IPS DF 19.7 (cell line): ENCODE measurements around the gene KDM6A.
"Not testable (repeated sequence)": the region's sequence is repeated elsewhere in the genome, so short reads cannot be mapped to it uniquely, and the experiment has no call there.

ENCODE experiments used
- DNase-seq: peaks from one replicate; pipeline ENCODE4 v3.0.0-alpha.2; 2013; ENCODE audit warnings: low read depth, low spot score

KDM6A gene

GRCh38 chrX:44922980-44923379, 50.0 kb downstream of the KDM6A start:
- DNase-seq, result no peak

- DNase-seq, result no peak
These were observed 54.4 kb downstream of the KDM6A start for GRCh38 chrX:44927398-44927797.

- no peak for DNase-seq
These were observed 58.5 kb downstream of the KDM6A start for GRCh38 chrX:44931441-44931973.

GRCh38 chrX:44935172-44935571, 62.2 kb downstream of the KDM6A start:
- DNase-seq, result no peak

- DNase-seq, result no peak
These were observed 62.7 kb downstream of the KDM6A start for GRCh38 chrX:44935640-44936039.

GRCh38 chrX:44937606-44938005, 64.6 kb downstream of the KDM6A start:
- no peak for DNase-seq

GRCh38 chrX:44938111-44938510, 65.1 kb downstream of the KDM6A start:
- DNase-seq, result no peak

GRCh38 chrX:44940541-44940940, 67.6 kb downstream of the KDM6A start:
- DNase-seq, result not testable (repeated sequence)

GRCh38 chrX:44943007-44943406, 70.0 kb downstream of the KDM6A start:
- no peak for DNase-seq

GRCh38 chrX:44944894-44945293, 71.9 kb downstream of the KDM6A start:
- no peak for DNase-seq

GRCh38 chrX:44945736-44946135, 72.7 kb downstream of the KDM6A start:
- DNase-seq, result no peak

- DNase-seq, result no peak
These were observed 73.8 kb downstream of the KDM6A start for GRCh38 chrX:44946771-44947170.

GRCh38 chrX:44947995-44948394, 75.0 kb downstream of the KDM6A start:
- no peak for DNase-seq

GRCh38 chrX:44948406-44948805, 75.4 kb downstream of the KDM6A start:
- DNase-seq, result no peak

GRCh38 chrX:44949125-44949524, 76.1 kb downstream of the KDM6A start:
- no peak for DNase-seq

GRCh38 chrX:44950471-44951366, 77.7 kb downstream of the KDM6A start:
- peak; percentile 52 for DNase-seq

- no peak for DNase-seq
These were observed 78.6 kb downstream of the KDM6A start for GRCh38 chrX:44951572-44952067.

- DNase-seq, result no peak
These were observed 79.5 kb downstream of the KDM6A start for GRCh38 chrX:44952329-44953027.

GRCh38 chrX:44953734-44954502, 80.9 kb downstream of the KDM6A start:
- no peak for DNase-seq

GRCh38 chrX:44954562-44954961, 81.6 kb downstream of the KDM6A start:
- no peak for DNase-seq

- no peak for DNase-seq
These were observed 84.9 kb downstream of the KDM6A start for GRCh38 chrX:44957848-44958247.

GRCh38 chrX:44958480-44958879, 85.5 kb downstream of the KDM6A start:
- DNase-seq, result no peak
